HG03378 (cell line): Measurements from ENCODE around the gene AKAP12.

Experiments used
- ATAC-seq: cut with Tn5 transposase; IDR thresholded peaks from one replicate; pipeline ENCODE4 v1.9.1; 2021; ENCODE audit warnings: mild to moderate bottlenecking, moderate library complexity; ENCODE audit not compliant: unreplicated experiment

The AKAP12 gene

DNA sequence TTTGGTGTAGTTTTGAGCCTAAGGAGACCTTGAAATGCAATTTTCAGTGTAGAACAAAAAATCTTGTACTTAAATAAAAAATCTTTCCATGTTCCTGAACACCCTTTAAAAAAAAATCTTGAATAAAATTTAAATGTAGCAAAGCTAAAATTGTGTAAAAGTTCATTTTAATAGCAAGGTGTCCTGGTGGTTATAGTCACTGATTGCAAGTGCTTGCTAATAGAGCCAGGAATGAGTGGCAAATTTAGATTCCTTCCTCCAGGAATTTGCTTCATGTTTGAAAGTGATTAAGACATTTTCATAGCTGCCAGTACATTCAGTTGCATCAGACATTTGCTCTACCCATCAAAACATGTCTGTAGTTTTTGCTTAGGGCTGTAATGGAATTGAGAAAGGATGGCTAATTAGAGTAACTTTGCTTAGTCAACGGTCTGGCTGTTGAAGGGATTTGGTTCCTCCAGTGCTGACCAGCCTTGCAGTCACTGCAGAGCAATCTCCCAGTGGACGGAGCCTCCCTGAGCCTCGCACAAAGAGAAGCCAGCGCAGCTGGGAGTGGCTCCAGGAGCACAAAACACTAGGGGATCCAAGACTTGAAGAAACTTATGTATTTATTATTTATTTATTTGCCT lies 36.5 kb downstream of the AKAP12 start:
- no peak for ATAC-seq

DNA sequence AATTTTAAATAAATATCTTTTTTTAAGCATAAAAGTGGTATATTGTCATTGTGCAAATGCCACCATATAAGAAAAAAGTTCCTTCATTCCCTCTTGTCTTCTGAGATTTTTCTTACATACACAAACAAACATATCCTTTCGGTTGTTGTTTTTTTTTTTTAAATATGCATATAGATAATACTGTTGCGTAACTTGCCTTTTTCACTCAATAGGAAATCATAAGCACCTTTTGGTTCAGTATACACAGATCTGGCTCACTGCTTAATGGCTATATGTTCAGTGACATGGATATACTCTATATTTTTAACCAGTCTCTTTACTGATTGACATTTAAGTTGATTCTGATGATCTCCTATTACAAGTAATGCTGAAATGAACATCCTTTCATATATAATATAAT lies 40.1 kb downstream of the AKAP12 start:
- no peak for ATAC-seq

DNA sequence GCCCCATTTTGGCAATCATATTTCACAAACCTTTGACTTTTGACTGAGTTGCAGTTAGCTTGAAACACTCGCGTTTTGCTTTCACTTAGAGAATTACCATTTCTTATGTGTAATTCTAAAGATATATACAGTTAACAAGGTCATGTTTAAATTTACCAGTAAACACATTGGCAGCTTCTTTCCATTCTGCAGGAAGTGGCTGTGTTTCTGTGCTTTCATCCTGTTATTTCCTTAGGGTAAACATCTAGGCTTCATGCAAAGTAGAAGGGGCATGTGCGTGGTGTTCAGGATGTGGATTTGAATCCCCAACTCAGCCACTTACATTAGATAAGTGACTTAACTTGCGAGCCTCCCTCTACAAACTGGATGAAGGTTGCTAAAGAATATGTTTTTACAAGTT lies 41.1 kb downstream of the AKAP12 start:
- ATAC-seq: no peak

DNA sequence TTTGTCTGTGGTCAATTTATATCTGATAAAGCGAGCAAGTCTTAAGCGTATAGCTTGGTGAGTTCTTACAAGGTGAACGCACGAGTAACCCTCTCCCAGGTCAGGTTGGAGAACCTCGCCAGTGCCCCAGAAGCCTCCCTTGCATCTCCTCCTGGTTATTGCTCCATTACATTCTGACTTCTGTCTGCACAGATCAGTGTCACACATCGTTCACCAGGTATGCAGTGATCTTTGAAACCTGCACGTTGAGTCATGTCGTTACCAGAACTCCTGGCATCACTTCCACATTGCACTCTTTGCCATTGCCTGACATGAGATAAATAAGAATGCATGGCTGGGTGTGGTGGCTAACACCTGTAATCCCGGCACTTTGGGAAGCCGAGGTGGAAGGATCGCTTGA lies 44.2 kb downstream of the AKAP12 start:
- ATAC-seq: no peak

DNA sequence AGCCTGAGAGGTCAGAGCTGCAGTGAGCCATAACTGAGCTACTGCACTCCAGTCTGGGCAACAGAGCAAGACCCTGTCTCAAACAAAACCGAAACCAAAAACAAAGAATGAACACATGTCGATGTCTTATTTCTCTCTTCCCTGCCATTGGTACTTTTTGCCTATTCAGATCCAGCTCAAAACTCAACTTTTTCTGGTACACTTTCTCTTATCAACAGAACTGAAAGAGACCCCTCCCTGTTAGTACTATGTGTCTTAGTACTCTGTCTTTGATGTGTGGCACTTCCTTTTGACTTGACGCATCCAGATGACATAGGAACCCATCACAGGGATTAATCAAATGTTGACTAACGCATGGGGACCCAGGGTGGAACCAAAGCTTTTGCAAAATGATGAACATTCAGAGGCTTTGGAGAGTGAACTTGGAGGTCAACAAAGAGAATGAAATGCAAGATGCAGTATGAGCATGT lies 44.8 kb downstream of the AKAP12 start:
- ATAC-seq: no peak

DNA sequence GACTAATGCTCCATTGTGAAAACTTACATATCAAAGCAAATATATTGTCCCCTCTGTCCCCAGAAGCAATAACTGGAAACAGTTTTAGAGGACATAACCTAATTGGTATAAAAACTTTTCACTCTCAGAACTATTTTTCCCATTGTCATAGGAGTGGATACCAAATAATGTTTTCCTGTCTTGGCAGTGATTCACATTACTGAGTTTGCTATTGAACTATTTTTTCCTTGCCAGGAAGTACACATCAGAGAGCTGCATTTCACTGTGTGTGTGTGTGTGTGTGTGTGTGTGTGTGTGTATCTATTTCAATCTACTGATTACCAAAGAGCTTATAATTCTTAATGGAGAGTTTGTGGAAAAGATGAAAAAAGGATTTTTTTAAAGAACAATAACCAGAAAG lies 45.4 kb downstream of the AKAP12 start:
- no peak for ATAC-seq

DNA sequence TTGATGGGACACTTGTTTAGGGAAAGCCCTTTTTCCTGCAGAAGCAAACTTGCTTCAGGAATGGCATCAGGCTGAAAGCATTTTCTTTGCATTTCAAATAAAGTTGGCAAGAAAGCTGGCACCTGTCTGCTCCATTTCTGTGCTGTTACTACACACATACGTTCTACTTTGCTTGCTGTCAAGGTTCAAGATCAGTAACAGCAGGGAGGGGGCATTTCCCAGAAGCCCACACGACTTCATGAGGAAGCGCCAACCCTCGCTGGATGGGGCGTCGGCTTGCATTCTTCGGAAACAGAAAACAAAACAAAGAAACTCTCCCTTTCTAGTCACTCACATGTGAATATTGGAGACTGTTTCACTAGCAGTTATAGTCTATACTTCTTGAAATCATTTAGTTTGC lies 46.4 kb downstream of the AKAP12 start:
- no peak for ATAC-seq

DNA sequence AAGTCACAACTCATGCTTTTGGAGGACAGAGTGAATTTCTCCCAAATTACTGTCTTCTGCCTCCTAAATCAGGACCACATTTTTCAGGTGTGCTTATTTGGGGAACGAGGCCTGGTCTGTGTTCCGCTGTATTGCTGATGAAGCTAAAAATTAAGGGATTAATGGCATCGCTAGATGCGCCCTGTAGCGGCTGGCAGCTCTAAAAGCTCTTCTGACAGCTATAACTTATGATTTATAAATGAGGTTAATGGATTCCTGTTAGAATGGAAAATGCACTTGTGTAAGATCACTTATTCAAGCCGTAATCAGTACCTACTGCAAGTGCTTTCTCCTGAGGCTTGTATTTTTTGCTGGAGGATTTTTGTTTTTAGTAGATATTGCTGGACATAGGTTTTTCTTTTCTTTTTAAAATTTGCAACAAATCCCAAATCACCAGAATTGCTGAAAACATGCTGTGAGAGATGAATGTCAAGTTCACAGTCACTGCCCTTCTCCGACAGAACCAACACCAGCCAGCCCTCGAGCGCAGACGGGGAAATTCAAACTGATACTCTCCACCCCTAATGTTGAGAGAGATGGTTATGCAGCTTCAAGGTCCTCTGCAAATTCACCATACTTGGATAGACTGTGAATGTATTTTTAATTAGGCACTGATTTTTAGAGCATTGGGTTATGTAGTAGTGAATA lies 49.1 kb downstream of the AKAP12 start:
- ATAC-seq: no peak

DNA sequence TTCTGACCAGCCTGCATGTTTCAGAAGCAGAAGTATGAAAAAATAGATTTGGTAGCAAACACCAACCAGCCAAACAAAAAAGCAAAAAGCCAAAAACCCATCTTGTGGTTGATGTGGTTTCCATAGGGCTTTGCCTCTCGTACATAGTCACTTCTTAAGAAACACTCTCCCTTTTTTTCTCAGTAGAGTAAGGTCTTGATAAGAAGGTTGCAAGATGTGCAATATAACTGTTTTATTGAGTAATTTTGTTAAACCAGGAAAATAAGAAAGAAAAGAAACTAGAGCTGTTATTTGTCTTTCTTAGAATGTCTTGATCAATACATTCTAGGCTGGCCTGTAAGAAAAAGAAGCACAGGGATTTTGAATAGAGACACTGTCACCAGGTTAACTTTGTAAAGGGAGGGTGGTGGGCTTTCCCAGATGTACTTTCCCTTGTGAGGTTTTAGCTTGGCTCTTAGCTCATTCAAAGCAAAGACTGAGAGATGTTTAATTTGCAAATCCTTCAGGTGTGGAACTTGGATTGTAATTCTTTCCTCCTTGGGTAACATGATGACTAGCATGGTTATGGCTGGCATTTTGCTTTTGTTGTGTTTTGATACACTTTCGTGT lies 49.7 kb downstream of the AKAP12 start:
- ATAC-seq: no peak

DNA sequence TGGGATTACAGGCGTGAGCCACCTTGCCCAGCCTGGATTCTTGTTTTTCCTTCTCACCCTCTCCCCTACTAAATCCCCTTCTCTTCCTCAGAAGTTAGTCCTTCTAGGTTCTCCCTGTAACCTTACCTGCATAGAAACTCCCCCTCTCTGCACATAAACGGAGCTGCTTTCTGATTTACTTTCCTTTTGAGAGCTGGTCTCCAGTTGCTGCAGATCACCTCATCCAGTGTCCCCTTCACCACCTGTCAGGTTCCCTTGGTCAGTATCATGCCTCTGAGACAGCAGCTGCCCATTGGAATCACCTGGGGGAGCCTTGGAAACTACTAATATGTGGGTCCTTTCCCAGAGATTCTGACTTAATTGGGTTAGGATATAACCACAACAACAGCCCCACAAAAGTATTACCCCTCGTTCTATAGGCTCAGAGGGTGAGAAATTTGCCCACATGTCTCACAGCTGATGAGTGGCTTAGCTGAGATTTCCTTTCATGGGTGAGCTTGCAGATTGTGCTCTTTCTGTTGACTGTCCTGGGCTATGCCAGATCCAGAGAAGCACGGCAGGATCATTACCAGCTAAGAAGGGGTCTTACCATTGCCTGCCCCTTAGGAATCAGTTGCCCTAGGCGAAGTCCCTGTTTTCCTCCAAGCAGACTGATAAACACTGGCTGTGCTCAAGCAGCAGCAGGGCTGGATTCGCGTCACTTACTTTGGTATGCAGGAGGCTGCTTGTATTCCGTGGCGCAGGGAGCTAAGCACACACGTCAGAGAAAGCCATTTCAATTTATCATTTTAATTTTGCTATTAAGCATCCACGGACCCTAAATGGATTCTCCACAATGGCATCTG lies 51.3 kb downstream of the AKAP12 start:
- ATAC-seq: no peak

DNA sequence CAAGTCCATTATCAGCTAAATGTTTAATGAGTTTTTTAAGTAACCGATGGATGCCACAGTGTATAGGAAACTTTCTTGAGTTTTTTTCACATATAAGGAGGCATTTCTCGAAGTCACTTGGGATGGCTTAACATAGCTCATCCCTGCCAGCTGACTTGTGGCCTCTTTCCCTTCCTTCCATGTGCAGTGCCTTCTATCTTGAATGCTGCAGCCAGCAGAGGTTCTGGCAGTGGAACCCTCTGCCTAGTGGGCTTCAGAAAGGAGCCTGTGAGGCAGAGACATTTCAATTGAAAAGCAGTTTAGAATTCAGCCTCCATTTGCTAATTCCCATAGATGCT lies 51.9 kb downstream of the AKAP12 start:
- no peak for ATAC-seq

DNA sequence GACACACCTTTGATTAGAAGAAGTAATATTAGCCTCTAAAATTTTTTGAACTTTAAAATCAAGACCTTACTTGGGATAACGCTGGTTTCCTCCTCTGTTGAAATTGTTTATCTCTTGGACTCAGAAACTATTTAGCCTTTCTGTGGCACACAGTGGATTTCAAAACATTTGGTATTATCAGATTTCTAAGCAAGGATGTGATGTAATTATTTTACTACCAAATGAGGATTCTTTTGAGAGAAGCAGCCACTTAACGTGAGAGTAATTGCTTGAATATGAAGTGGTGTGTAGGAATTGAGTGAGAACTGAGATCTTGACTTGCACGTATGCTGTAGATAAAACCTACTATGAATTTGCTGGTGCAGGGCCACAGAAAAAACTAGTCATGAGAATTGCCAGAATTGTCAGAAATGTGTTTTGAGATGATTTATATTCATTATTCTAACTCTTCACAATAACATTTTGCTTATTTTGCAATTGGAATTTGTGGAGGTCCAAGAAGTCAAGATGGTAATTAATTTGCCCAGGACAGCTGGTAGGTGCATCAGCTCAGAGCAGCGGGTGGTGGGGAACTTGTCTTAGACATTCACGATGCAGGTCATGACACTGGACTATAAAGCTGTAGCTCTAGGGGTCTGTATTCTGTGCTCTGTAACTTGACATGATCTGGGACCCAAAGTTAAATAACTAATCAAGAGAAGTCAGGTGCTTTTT lies 53.4 kb downstream of the AKAP12 start:
- no peak for ATAC-seq

DNA sequence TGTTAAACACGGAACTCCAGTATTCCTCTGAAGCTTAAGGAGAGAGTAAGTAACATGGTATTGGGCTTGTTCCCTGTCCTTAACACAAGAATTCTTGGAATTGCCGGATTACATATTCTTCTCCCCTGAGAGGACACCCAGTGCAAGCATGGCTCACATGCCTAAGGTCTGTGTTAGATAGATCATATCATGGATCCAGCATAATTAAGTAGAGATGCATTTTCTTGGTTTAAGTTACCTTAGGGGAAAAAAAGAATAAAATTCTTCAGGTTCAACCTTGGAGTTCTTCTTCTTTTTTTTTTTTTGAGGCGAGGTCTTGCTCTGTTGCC lies 53.9 kb downstream of the AKAP12 start:
- no peak for ATAC-seq

DNA sequence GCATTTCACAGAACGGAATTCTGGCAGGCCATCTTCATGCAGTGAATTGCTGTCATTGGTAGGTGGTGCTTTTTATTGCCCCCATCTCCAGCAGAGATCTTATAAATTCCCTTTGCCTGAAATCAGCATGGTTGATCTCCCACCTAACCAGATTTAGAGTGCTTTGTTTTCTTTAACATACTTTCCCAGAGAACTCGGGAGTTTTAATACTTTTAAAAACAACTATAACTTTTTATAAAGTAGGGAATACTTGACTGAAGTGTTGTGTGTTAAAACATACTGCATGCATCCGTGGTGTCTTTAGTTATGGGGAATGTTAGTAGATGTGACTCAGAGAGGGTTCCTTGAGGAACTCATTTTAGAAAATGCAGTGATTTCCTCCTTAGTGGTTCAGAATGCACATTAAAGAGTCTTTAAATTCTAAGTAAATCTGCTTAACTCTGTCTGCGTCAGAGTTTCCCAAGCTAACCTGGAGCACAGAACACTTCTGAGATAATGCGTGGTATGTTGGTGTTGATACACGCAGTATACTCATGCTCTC lies 54.9 kb downstream of the AKAP12 start:
- ATAC-seq: no peak

DNA sequence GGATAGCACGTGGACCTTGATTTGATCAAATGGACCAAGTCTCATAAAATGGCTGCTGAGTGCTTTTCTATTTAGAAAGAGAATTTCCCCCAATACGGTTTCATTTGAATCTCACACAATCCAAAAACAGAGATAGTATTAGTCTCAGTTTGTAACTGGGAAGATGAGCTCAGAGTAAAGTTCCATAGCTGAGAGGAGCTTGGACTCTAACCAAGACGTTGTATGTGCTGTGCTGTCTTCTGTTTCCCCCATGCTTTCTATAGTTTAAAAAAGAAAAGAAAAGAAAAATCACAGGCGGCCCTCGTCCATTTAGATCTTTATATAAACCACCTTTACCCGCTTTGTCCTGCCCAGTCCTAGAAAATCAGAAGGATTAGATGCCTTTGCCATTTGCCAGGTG lies 58.1 kb downstream of the AKAP12 start:
- ATAC-seq: no peak

DNA sequence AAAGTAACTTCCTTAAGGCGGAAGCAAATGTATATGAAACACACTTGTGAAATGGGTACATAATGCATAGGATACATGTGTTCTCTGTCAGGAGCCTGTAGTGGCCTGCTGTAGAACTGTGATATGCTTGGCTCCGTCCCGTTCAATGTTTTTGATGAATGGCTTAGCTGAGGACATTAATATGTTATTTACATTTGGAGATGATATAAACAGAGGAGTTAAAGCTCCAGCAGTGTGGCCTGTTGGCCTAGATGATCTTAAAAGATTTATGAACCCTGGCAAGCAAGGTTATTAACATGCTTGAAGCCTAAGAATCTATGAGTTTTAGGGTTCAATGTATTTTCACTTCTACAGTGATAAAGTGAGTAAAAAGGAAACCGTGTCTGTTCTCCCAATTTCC lies 59.2 kb downstream of the AKAP12 start:
- ATAC-seq: no peak

DNA sequence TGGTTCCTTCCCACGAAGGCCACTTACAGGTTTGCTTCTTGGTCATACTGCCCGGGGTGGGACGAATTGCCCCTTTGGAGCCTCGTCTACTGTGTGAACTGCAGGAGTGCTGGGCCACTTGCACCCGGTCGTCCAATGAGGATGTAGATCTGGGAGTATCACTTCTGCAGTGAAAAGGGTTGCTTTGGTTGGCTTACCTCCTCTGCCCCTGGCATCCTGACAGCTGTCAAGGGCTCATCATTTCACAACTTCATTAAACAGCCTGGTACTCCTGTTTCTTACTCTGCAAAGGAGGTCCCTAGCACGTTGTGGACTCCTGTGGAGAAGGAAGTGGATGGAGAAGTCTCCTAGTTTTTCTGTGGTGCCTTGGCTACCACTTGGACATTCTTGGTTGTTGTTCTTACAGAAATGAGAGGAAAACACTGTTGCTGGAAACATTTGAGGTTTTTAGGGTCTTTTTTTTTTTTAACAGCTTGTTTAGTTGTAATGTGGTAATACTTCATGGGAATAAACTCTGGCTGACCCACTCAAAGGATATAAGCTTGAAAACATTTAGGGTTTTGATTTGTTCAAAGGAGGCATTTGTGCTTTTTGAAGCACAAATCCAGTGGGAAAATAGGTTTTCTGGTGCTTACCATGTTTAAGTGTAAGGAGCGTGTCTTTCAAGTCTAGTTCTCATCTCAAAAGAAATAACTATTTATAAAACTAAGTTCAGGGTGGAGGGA lies 60.7 kb downstream of the AKAP12 start:
- no peak for ATAC-seq

DNA sequence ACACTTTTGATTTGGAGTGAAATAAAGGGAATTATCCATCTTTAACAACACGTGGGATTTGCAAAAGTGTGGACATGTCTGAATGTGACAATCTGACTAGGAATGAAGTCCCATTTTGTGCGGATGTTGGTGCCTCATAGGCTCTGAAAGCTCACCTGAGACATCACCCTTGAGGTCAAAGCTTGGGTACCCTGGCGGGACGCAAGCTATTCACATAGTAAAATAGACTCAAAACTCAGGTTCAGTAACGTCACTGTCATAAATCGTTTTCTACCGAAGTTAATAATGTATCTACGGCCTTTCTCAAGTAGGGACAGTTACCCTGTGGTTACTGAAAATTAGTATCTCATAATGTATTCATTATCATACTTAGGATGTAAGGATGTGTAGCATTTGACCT lies 61.8 kb downstream of the AKAP12 start:
- ATAC-seq: no peak

DNA sequence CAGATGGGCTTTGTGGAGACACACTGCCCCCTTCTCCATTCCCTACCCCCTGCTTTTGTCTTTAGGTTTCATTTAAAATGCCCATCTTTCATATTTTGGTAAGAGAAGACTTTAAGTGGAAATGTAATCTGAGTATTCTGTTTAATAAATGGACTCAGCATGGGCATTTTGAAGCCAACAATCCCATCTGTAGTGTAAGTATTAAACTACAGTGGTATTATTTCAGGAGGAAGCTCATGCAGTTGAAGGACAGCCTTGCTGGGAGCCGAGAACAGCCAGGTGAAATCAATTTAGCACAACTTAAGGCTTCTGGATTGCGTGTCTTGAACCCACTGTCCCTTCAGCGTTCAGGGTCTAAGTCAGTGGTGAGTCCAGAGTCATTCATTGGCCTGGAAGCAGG lies 63.5 kb downstream of the AKAP12 start:
- no peak for ATAC-seq

DNA sequence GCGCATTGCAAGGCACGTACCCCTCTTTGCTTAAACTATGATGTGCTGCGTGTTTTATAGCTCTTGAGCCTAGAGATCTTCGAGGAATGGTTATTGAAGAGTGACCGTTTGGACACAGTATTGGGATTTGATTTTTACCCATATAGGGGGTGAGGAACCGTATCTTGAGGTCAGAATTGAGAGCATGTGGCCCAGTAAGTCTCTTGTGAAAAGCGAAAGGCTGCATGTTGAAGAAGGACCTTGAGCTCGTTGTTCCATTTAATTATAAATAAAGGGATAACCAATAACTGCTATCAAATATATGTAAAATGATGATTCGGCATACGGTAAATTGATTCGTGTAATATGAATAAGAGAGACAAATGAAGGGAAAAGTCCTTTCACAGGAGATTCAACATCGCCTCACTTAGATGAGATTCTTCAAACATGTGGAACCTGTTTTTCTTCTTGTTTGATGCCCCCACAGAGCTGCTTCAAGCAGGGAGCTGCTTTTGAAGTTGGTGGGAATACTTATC lies 66.6 kb downstream of the AKAP12 start:
- no peak for ATAC-seq
